Mesothelial cell of epicardium (in vitro differentiated cells): ENCODE measurements around the gene ZBTB7B. TPM values are rescaled to one million over a fixed set of nuclear protein-coding genes. Genes with fewer than 3 reads are reported as not detected.

Experiments
- DNase-seq, 2 experiments: peaks; one replicate each; pipeline ENCODE4 v3.0.0; 2021; ENCODE audit warnings: low spot score in 2 of 2; ENCODE audit not compliant: unreplicated experiment in 2 of 2
- H3K27ac Mint-ChIP-seq: 2 replicates; pipeline ENCODE4 v1.8.0; 2021; ENCODE audit warnings: mixed read lengths
- H3K27me3 Mint-ChIP-seq: 2 replicates; pipeline ENCODE4 v1.8.0; 2021; ENCODE audit warnings: low read depth, mixed read lengths
- H3K36me3 Mint-ChIP-seq: 2 replicates; pipeline ENCODE4 v1.8.0; 2021; ENCODE audit warnings: mixed read lengths
- H3K4me1 Mint-ChIP-seq: 2 replicates; pipeline ENCODE4 v1.8.0; 2021; ENCODE audit warnings: mixed read lengths
- H3K4me3 Mint-ChIP-seq: 2 replicates; pipeline ENCODE4 v1.8.0; 2021; ENCODE audit warnings: mild to moderate bottlenecking, moderate library complexity, mixed read lengths
- H3K9me3 Mint-ChIP-seq: 2 replicates; pipeline ENCODE4 v1.8.0; 2021; ENCODE audit warnings: mixed read lengths
- total RNA-seq: library from RNA; stranded (reverse); gene quantifications from 3 replicates; pipeline ENCODE4 v1.2.1, GENCODE V29; 2021
- TF ChIP-seq, protein P1 (sequence below): fragments of 200-600 bp; sonication (generic); IDR thresholded peaks from one replicate; pipeline ENCODE4 v1.5.0; 2021; ENCODE audit warnings: antibody characterized with exemption; ENCODE audit not compliant: unreplicated experiment

Gene ZBTB7B
- total RNA-seq, 1 donor from 2014 or later: 21.7 TPM

DNA sequence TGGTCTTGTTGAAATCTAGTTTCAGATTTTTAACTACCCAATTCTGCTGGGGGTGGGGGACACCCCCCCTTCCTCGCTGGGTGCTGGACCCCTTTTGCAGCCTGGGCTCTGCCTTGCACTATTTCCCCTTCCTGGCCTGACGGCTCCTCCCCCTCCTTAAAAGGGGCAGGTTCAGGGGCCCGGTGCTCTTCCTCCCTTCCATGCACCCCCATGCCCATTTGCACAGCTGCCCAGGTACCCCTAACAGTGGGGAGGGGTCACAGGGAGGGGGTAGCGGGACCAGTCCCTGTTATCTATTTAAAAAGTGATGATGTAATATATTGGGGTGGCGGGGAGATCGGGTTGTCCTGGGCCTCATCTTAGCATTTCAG lies 15.3 kb downstream of the ZBTB7B start:
- TF ChIP-seq, protein P1, sequence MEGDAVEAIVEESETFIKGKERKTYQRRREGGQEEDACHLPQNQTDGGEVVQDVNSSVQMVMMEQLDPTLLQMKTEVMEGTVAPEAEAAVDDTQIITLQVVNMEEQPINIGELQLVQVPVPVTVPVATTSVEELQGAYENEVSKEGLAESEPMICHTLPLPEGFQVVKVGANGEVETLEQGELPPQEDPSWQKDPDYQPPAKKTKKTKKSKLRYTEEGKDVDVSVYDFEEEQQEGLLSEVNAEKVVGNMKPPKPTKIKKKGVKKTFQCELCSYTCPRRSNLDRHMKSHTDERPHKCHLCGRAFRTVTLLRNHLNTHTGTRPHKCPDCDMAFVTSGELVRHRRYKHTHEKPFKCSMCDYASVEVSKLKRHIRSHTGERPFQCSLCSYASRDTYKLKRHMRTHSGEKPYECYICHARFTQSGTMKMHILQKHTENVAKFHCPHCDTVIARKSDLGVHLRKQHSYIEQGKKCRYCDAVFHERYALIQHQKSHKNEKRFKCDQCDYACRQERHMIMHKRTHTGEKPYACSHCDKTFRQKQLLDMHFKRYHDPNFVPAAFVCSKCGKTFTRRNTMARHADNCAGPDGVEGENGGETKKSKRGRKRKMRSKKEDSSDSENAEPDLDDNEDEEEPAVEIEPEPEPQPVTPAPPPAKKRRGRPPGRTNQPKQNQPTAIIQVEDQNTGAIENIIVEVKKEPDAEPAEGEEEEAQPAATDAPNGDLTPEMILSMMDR: no peak
- Mint-ChIP-seq H3K9me3 (no peaks in the 10 kb centered on the region), H3K4me1 (peaks cover 13% of the 10 kb centered on the region)

DNA sequence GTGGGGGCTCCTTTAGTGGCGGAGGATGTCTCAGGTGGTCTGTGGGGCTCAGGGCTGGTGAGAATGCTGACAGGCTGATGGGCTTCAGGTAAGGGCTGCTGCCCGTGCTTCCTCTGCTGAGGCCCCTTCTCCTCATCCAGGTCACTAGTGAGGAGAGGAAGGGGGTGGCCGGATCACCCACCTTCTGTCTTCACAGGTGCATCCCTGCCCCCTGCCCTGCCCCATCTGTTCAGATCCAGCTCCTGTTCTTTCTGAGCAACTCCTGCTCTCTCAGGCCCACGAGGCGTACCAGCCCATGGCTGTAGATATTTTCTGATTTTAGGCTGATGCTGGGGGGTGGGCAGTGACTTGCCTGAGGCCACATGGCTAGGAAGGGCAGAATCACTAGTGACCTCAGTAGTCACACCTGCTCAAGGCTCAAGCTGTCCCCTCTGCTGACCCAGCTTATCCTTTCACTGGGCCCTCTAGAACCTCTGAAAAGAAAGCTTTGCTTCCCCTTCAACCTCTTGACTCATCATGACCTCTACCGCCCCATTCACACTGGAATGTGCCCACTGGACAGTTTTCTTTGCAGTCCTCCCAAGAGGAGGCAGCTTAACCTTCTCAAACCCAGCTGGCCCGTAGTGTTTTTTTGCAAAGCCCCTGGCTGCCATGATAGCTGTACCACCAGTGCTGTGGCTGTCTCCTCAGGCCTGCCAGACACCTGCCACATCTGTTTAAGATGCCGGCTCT lies 16.2 kb downstream of the ZBTB7B start:
- no peak for DNase-seq
- H3K27ac Mint-ChIP-seq: no peak overlapping the region
- TF ChIP-seq, protein P1: no peak
- H3K36me3 Mint-ChIP-seq: no peaks in the 10 kb centered on the region
- H3K4me3 Mint-ChIP-seq: no peak overlapping the region
- H3K9me3 Mint-ChIP-seq: no peaks in the 10 kb centered on the region
- H3K4me1 Mint-ChIP-seq: peaks cover 14% of the 10 kb centered on the region
- no peaks in the 10 kb centered on the region for H3K27me3 Mint-ChIP-seq

More for the DNA sequence above, 15.3 kb downstream of the ZBTB7B start:
- H3K27ac Mint-ChIP-seq: no peak overlapping the region
- H3K27me3 Mint-ChIP-seq: no peaks in the 10 kb centered on the region
- no peaks in the 10 kb centered on the region for H3K36me3 Mint-ChIP-seq
- H3K4me3 Mint-ChIP-seq: peak overlapping the region; percentile 56
- DNase-seq: no peak

DNA sequence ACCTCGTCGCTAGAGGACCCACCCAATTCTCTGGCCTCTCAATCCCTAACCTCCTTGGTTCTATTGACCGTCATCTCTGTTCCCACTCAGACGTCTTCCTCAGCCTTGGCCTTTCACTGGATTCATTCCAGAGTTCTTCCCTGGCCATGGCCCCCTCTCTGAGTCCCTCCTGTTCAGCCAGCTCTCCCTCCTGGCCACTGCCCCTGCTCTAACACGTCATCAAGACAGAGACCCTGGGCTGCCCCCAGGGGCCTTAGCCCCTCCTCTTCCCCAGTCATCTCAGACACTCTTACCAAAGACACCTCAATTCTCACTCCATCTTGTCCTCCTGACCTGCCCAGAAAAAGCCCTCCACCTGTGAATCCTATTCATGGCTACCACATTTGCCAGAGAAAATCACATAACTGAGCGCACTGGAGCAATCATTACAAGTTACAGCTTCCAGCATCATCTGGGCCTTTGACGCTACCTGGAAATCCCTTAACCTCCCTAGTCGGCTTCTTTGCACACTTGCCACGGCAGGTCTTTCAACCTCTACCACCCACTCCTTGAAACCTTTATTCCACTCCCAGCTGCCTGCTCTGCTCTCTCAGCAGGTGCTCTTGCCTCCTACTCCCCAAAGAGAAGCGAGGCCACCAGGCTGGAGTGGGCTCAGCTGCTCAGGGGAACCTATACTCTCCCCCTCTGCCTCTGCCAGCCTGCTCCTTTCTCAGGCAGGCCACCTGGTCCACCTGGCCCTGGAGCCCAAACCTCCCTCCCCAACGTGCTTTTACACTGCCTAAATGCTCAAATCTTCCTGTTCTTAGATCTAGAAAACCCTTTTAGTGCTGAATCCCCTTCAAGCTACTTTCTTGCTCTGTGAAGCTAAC lies 17.0 kb downstream of the ZBTB7B start:
- no peak for DNase-seq
- TF ChIP-seq, protein P1: no peak
- peak overlapping the region; percentile 17 for H3K27ac Mint-ChIP-seq
- H3K36me3 Mint-ChIP-seq: no peaks in the 10 kb centered on the region
- H3K4me1 Mint-ChIP-seq: peaks cover 14% of the 10 kb centered on the region
- H3K9me3 Mint-ChIP-seq: no peaks in the 10 kb centered on the region
- H3K4me3 Mint-ChIP-seq: no peak overlapping the region
- no peaks in the 10 kb centered on the region for H3K27me3 Mint-ChIP-seq

DNA sequence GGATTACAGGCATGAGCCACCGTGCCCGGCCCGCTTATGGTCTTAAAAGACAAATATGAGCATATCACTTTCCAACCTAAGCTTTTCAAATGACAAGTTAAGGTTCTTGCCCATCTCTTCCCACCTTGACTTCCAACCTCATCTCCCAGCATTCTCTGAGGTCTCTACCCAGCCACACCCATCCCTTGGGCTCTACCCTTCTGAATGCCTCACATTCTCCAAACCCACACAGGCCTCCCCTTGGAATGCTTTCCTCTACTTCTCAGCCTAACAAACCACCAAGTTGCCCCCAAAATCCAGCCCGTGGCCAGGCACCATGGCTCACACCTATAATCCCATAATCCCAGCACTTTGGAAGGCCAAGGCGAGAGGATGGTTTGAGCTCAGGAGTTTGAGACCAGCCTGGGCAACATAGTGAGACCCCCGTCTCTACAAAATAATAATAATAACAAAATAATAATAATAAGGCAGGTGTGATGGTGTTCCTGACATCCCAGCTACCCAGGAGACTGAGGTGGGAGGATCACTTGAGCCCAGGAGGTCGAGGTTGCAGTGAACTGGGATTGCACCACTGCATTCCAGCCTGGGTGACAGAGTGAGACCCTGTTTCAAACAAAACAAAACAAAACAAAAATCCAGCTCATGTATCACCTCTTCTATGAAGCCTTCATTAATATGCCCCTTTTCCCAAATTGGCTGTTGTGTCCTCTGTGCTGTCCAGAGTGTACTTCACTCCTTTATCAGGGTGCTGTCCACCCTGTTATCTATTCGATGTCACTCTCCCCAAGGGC lies 19.7 kb downstream of the ZBTB7B start:
- no peaks in the 10 kb centered on the region for H3K27me3 Mint-ChIP-seq
- TF ChIP-seq, protein P1: no peak
- no peaks in the 10 kb centered on the region for H3K36me3 Mint-ChIP-seq
- H3K27ac Mint-ChIP-seq: no peak overlapping the region
- no peaks in the 10 kb centered on the region for H3K9me3 Mint-ChIP-seq
- DNase-seq: no peak
- H3K4me3 Mint-ChIP-seq: no peak overlapping the region
- peaks cover 14% of the 10 kb centered on the region for H3K4me1 Mint-ChIP-seq

DNA sequence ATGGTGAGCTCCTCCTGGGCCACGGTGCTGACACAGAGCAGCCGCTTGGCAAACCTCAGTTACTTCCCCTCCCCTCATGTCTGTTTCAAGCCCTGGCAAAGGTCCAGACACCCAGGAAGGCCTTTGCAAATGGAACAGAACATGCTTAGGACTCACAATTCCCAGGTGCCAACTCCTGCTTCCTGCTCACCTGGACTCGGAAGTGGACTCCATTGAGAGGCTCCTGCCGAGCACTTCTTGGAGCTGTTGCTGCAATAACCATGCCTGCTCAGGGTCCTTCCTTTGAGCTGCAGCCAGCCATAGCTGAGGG lies 20.3 kb downstream of the ZBTB7B start:
- Mint-ChIP-seq H3K27me3 (no peaks in the 10 kb centered on the region), H3K4me3 (no peak overlapping the region), H3K9me3 (no peaks in the 10 kb centered on the region), H3K36me3 (no peaks in the 10 kb centered on the region), H3K4me1 (peaks cover 13% of the 10 kb centered on the region), H3K27ac (no peak overlapping the region)
- no peak for DNase-seq
- TF ChIP-seq, protein P1: no peak
